ENCODE data around the gene SOX14.

GRCh38 chr3:137796993-137797392 is 32.9 kb downstream of the SOX14 start:
- TF ChIP-seq CTCF (IDR thresholded peaks at IDR 0.05), result no peak
- no peak for TF ChIP-seq POLR2A (IDR thresholded peaks at IDR 0.05)
